EL (cell line): ENCODE results near the gene FOXRED2.

ENCODE experiments used
- DNase-seq: peaks from one replicate; pipeline ENCODE4 v3.0.0-alpha.2; 2016

Gene FOXRED2

GRCh38 chr22:36447632-36448031 is 59.2 kb downstream of the FOXRED2 start:
- DNase-seq, result no peak

GRCh38 chr22:36445158-36445668 is 61.6 kb downstream of the FOXRED2 start:
- peak; percentile 94 for DNase-seq

DNA sequence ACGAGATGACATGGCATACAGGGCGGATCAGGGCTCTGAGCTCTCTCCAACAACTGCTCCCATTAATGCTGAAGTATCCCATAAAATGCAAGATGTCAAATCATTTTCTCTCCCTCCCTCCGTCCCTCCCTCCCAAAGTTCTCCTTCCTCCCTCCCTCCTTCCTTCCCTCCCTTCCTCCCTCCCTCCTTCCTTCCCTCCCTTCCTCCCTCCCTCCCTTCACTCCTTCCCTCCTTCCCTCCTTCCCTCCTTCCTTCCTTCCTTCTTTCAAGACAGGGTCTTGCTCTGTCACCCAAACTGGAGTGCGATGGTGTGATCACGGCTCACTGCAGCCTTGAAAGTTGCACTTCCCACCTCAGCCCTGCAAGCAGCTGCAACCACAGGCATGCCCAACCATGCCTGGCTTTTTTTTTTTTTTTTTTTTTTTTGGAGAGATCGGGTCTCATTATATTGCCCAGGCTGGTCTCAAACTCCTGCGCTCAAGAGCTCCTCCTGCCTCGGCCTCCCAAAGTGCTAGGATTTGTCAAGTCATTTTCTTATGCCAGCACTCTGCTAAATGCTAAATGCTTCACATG is 63.6 kb downstream of the FOXRED2 start:
- DNase-seq, result no peak

DNA sequence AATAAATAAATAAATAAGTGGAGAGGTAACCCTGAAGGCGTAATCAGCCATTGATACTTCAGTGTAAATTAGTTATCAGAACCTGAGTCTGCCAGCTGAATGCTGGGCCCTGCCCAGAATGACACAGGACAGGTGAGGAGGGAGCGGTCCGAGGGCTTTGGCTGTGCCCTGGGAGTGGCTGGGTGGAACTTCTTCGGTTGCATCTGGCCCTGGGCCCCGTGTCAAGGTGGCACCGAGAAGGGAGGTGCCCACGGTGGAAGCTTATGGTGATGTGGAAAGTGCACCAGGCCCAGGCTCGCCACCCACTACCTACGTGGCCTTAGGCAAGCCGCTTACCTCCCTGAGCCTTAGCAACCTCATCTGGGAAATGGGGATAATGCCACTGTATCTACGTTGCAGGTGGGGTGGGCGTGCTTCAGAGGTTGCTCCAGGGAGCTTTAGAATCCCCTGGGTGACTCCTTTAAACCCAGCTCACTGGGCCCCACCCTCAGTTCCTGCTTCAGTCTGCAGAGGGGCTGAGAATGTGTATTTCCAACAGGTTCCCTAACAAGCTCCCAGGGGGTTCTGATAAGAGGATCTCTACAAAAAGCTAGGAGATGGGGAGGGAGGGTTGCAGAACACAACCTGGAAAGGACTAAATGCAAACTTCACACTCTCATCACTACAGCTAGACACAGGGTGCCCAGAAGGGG is 64.2 kb downstream of the FOXRED2 start:
- no peak for DNase-seq

DNA sequence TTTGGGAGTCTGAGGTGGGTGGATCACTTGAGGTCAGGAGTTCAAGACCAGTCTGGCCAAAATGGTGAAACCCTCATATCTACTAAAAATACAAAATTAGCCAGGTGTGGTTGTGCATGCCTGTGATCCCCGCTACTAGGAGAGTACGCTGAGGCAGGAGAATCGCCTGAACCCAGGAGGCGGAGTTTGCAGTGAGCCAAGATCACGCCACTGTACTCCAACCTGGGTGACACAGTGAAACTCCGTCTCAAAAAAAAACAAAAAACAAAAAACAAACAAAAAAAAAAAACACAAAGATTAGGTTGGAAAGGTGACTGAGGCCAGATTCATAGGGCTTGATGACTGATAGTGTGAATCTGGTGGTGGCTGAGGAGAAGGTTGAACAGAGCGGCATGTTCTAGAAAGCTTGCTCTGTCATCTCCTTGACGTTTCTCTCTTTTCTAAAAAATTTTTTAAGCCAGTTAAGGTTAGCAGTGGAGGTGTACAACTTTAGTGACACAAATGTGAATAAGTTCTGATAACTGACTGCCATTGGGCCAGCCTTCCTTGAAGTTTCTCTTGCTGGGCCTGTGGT is 66.3 kb downstream of the FOXRED2 start:
- no peak for DNase-seq

DNA sequence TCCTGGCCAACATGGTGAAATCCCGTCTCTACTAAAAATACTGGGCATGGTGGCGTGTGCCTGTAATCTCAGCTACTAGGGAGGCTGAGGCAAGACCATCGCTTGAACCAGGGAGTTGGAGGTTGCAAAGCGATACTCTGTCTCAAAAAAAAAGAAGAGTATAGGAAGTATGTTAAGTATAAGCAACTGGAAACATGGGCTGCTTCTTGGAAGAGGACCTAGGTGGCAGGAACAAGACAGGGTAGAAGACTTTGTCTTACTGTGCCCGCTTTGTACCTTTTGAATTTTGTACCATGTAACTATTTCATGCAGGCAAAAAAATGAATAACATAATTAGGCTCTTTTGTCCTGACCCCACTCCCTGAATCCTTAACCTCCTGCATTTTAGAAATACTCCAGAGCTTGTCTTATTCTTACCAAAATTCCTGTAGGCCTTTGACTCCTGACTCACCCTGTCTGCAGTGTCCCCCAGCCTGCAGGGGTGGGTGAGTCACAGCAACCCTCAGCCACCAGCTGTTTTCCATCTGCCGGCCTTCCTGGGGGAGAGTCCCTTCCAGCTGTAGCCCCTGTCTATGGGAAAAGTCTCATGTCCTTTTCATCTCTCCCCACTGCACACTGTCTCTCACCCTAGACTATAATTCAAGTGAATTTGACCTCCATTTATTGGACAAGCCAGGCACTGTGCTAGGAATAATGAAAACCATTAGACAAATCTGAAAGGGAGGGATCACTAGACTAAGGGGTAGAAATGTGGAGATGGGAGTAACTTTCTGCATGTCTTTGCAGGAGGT is 67.2 kb downstream of the FOXRED2 start:
- DNase-seq, result peak; percentile 98
